Ishikawa (cell line): ENCODE measurements around the gene YWHAQ.

ENCODE experiments used
- CREB1 ChIP-seq: IDR thresholded peaks from 2 replicates; pipeline ENCODE4 v1.6.1; 2012; ENCODE audit warnings: low read depth
- EP300 ChIP-seq: IDR thresholded peaks from 2 replicates; pipeline ENCODE4 v1.6.1; 2012; ENCODE audit warnings: borderline replicate concordance
- TCF12 ChIP-seq: IDR thresholded peaks from 2 replicates; pipeline ENCODE4 v1.6.1; 2012; ENCODE audit warnings: low read depth
- YY1 ChIP-seq: IDR thresholded peaks from 2 replicates; pipeline ENCODE4 v1.6.1; 2012; ENCODE audit warnings: low read depth
- TF ChIP-seq, protein P1 (sequence below): IDR thresholded peaks from 2 replicates; pipeline ENCODE4 v1.6.1; 2012
- TF ChIP-seq, protein P2 (sequence below): IDR thresholded peaks from 2 replicates; pipeline ENCODE4 v1.6.1; 2012

- TF ChIP-seq, protein P1, sequence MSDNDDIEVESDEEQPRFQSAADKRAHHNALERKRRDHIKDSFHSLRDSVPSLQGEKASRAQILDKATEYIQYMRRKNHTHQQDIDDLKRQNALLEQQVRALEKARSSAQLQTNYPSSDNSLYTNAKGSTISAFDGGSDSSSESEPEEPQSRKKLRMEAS: no peak
- no peak for TF ChIP-seq EP300
- no peak for TF ChIP-seq YY1
- no peak for TF ChIP-seq TCF12
- no peak for TF ChIP-seq CREB1
- TF ChIP-seq, protein P2, sequence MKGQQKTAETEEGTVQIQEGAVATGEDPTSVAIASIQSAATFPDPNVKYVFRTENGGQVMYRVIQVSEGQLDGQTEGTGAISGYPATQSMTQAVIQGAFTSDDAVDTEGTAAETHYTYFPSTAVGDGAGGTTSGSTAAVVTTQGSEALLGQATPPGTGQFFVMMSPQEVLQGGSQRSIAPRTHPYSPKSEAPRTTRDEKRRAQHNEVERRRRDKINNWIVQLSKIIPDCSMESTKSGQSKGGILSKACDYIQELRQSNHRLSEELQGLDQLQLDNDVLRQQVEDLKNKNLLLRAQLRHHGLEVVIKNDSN: no peak
Observed at GRCh38 chr2:9631878-9632700, 1.3 kb upstream of the YWHAQ start.
